GM04503 (cell line): ENCODE data around the gene LRRC28.

Experiments used
- DNase-seq: peaks from one replicate; pipeline ENCODE4 v3.0.0-alpha.2; 2012; ENCODE audit warnings: low read depth

Gene LRRC28

GRCh38 chr15:99343208-99343607 lies 91.9 kb downstream of the LRRC28 start:
- no peak for DNase-seq

GRCh38 chr15:99343881-99344551 lies 92.7 kb downstream of the LRRC28 start:
- no peak for DNase-seq

- DNase-seq, result no peak
These were observed 93.4 kb downstream of the LRRC28 start for GRCh38 chr15:99344639-99345038.

- no peak for DNase-seq
These were observed 94.0 kb downstream of the LRRC28 start for GRCh38 chr15:99345242-99345641.

GRCh38 chr15:99345832-99346462 lies 94.7 kb downstream of the LRRC28 start:
- no peak for DNase-seq

GRCh38 chr15:99347574-99347973 lies 96.3 kb downstream of the LRRC28 start:
- no peak for DNase-seq

- DNase-seq, result no peak
These were observed 97.1 kb downstream of the LRRC28 start for GRCh38 chr15:99348412-99348811.

GRCh38 chr15:99350408-99350807 lies 99.1 kb downstream of the LRRC28 start:
- DNase-seq, result no peak

- DNase-seq, result no peak
These were observed 108.5 kb downstream of the LRRC28 start for GRCh38 chr15:99359769-99360168.

GRCh38 chr15:99361545-99362185 lies 110.4 kb downstream of the LRRC28 start:
- DNase-seq, result no peak

- DNase-seq, result no peak
These were observed 114.0 kb downstream of the LRRC28 start for GRCh38 chr15:99365242-99365641.

GRCh38 chr15:99366013-99366412 lies 114.7 kb downstream of the LRRC28 start:
- DNase-seq, result no peak

- DNase-seq, result no peak
These were observed 117.5 kb downstream of the LRRC28 start for GRCh38 chr15:99368743-99369142.

- no peak for DNase-seq
These were observed 117.9 kb downstream of the LRRC28 start for GRCh38 chr15:99369196-99369595.

GRCh38 chr15:99371180-99372103 lies 120.2 kb downstream of the LRRC28 start:
- DNase-seq, result peak; percentile 11

- no peak for DNase-seq
These were observed 133.9 kb downstream of the LRRC28 start for GRCh38 chr15:99385005-99385669.

- DNase-seq, result no peak
These were observed 134.6 kb downstream of the LRRC28 start for GRCh38 chr15:99385865-99386264.

- DNase-seq, result no peak
These were observed 135.1 kb downstream of the LRRC28 start for GRCh38 chr15:99386391-99386790.

- DNase-seq, result no peak
These were observed 136.3 kb downstream of the LRRC28 start for GRCh38 chr15:99387421-99388168.

GRCh38 chr15:99390667-99391066 lies 139.4 kb downstream of the LRRC28 start:
- DNase-seq, result no peak

- no peak for DNase-seq
These were observed 142.4 kb downstream of the LRRC28 start for GRCh38 chr15:99393641-99394040.
